ENCODE measurements around the gene PFKP.

The PFKP gene

GRCh38 chr10:3100093-3100792 is 32.9 kb downstream of the PFKP start:
- no peaks in the 10 kb centered on the region for H3K36me3 ChIP-seq
- H3K4me1 ChIP-seq: no peaks in the 10 kb centered on the region
- no peak for DNase-seq
- no peaks in the 10 kb centered on the region for H3K9me3 ChIP-seq
- H3K4me3 ChIP-seq (ENCODE audit: low read depth, low read length): no peak overlapping the region
- H3K27me3 ChIP-seq: no peaks in the 10 kb centered on the region
- TF ChIP-seq CTCF (IDR thresholded peaks at IDR 0.05; ENCODE audit: low read depth, low read length): no peak

GRCh38 chr10:3100856-3101640 is 33.7 kb downstream of the PFKP start:
- Histone ChIP-seq H3K27me3 (no peaks in the 10 kb centered on the region), H3K9me3 (no peaks in the 10 kb centered on the region), H3K4me3 (ENCODE audit: low read depth, low read length) (no peak overlapping the region), H3K36me3 (no peaks in the 10 kb centered on the region), H3K4me1 (no peaks in the 10 kb centered on the region)
- TF ChIP-seq CTCF (IDR thresholded peaks at IDR 0.05; ENCODE audit: low read depth, low read length): no peak
- no peak for DNase-seq

GRCh38 chr10:3102720-3103427 is 35.5 kb downstream of the PFKP start:
- no peaks in the 10 kb centered on the region for H3K4me1 ChIP-seq
- no peaks in the 10 kb centered on the region for H3K36me3 ChIP-seq
- H3K4me3 ChIP-seq (ENCODE audit: low read depth, low read length): no peak overlapping the region
- no peaks in the 10 kb centered on the region for H3K9me3 ChIP-seq
- no peaks in the 10 kb centered on the region for H3K27me3 ChIP-seq
- DNase-seq: no peak
- no peak for TF ChIP-seq CTCF (IDR thresholded peaks at IDR 0.05; ENCODE audit: low read depth, low read length)

GRCh38 chr10:3103646-3104045 is 36.3 kb downstream of the PFKP start:
- Histone ChIP-seq H3K27me3 (no peaks in the 10 kb centered on the region), H3K36me3 (no peaks in the 10 kb centered on the region)

GRCh38 chr10:3104251-3104918 is 37.0 kb downstream of the PFKP start:
- Histone ChIP-seq H3K9me3 (no peaks in the 10 kb centered on the region), H3K36me3 (no peaks in the 10 kb centered on the region), H3K27me3 (no peaks in the 10 kb centered on the region), H3K4me1 (no peaks in the 10 kb centered on the region), H3K4me3 (ENCODE audit: low read depth, low read length) (no peak overlapping the region)
- no peak for TF ChIP-seq CTCF (IDR thresholded peaks at IDR 0.05; ENCODE audit: low read depth, low read length)
- no peak for DNase-seq

More at GRCh38 chr10:3103646-3104045, 36.3 kb downstream of the PFKP start:
- no peak for TF ChIP-seq CTCF (IDR thresholded peaks at IDR 0.05; ENCODE audit: low read depth, low read length)
- no peak overlapping the region for H3K4me3 ChIP-seq (ENCODE audit: low read depth, low read length)
- H3K4me1 ChIP-seq: no peaks in the 10 kb centered on the region
- DNase-seq: no peak
- H3K9me3 ChIP-seq: no peaks in the 10 kb centered on the region

Measured in BE2C (cell line).